BJ (cell line): ENCODE data around the gene ALAS1. TPM values are rescaled to one million over a fixed set of nuclear protein-coding genes. Genes with fewer than 3 reads are reported as not detected.
"Not testable (repeated sequence)": the region's sequence is repeated elsewhere in the genome, so short reads cannot be mapped to it uniquely, and the experiment has no call there.

Source experiments
- CTCF ChIA-PET: fragments of 350-600 bp; formaldehyde crosslinking; extraction: SDS; loops from one replicate; lab custom pipeline; 2021; ENCODE audit warnings: antibody characterized with exemption, inconsistent platforms; lab: Yijun Ruan, JAX
- POLR2A ChIA-PET: fragments of 300-600 bp; sonication (Branson Sonifier 250); formaldehyde crosslinking; extraction: SDS; loops from one replicate; lab custom pipeline; 2021; ENCODE audit warnings: antibody characterized with exemption; lab: Charles Lee
- DNase-seq: peaks from one replicate; pipeline ENCODE4 v3.0.0-alpha.2; 2011; ENCODE audit warnings: low read depth
- H3K27me3 ChIP-seq: 2 replicates; pipeline ENCODE4 v1.6.0; 2011; ENCODE audit warnings: low read length; ENCODE audit not compliant: control insufficient read depth, insufficient read depth
- H3K36me3 ChIP-seq: 2 replicates; pipeline ENCODE4 v1.5.1; 2011; ENCODE audit warnings: low read length; ENCODE audit not compliant: control insufficient read depth, insufficient read depth
- H3K4me3 ChIP-seq: 2 replicates; pipeline ENCODE4 v1.5.1; 2011; ENCODE audit warnings: low read depth, mild to moderate bottlenecking, control low read depth, low read length
- polyA plus RNA-seq: library from polyadenylated mRNA; depleted of rRNA; stranded (reverse); fragments of >200 nt; gene quantifications from 2 replicates; pipeline ENCODE4 v1.2.3, GENCODE V29; 2011
- TF ChIP-seq, protein P1 (sequence below): IDR thresholded peaks from 2 replicates; pipeline ENCODE4 v1.5.1; 2011; ENCODE audit warnings: low read depth, mild to moderate bottlenecking, control low read depth, inconsistent platforms, low read length, moderate library complexity; ENCODE audit not compliant: insufficient read depth

ALAS1 gene
- polyA plus RNA-seq, 1 experiment, result 51.7 TPM

DNA sequence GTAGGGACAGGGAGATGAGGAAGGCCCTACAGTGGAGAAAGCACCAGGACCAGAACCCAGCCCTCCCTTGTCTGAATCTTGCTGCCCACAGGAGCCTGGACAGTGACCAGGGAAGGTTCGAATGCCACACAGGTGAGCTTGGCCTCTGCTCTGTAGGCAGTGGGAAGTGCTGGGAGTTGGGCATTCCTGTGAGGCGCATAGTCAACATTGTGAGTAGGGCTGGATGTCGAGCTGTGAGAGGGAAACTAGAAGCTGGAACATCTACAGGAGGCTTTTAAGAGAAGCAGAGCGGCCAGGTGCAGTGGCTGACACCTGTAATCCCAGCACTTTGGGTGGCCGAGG is 20.3 kb upstream of the ALAS1 start:
- no peak for DNase-seq
- CTCF ChIA-PET, result no interaction called here
- POLR2A ChIA-PET, result no interaction called here
- no peak overlapping the region for H3K4me3 ChIP-seq
- H3K27me3 ChIP-seq, result peaks cover 4% of the 10 kb centered on the region; the same call in 1 of the 2 replicates
- H3K36me3 ChIP-seq, result no peaks in the 10 kb centered on the region
- TF ChIP-seq, protein P1, sequence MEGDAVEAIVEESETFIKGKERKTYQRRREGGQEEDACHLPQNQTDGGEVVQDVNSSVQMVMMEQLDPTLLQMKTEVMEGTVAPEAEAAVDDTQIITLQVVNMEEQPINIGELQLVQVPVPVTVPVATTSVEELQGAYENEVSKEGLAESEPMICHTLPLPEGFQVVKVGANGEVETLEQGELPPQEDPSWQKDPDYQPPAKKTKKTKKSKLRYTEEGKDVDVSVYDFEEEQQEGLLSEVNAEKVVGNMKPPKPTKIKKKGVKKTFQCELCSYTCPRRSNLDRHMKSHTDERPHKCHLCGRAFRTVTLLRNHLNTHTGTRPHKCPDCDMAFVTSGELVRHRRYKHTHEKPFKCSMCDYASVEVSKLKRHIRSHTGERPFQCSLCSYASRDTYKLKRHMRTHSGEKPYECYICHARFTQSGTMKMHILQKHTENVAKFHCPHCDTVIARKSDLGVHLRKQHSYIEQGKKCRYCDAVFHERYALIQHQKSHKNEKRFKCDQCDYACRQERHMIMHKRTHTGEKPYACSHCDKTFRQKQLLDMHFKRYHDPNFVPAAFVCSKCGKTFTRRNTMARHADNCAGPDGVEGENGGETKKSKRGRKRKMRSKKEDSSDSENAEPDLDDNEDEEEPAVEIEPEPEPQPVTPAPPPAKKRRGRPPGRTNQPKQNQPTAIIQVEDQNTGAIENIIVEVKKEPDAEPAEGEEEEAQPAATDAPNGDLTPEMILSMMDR, result no peak

DNA sequence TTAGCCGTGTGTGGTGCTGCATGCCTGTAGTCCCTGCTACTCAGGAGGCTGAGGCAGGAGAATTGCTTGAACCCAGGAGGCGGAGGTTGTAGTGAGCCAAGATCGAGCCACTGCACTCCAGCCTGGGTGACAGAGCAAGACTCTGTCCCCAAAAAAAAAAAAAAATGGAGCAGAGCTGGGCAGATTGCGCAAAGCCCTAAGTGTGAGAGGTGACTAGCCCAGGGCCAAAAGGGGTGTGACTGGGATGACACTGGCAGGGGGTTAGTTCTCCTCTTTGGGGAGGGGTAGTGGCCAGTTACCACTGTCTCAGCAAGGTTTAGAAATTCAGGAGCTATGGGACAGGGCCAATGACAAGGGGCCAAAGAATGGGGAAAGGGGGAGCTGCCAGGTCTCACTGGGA is 19.8 kb upstream of the ALAS1 start:
- H3K27me3 ChIP-seq, H3K36me3 ChIP-seq, H3K4me3 ChIP-seq, DNase-seq, CTCF ChIA-PET: not testable (repeated sequence)
- POLR2A ChIA-PET, result interaction anchor here (0.5 kb wide), 1 partner anchor 32 kb away, joined by 3 read pairs; no protein-coding TSS in a partner anchor

DNA sequence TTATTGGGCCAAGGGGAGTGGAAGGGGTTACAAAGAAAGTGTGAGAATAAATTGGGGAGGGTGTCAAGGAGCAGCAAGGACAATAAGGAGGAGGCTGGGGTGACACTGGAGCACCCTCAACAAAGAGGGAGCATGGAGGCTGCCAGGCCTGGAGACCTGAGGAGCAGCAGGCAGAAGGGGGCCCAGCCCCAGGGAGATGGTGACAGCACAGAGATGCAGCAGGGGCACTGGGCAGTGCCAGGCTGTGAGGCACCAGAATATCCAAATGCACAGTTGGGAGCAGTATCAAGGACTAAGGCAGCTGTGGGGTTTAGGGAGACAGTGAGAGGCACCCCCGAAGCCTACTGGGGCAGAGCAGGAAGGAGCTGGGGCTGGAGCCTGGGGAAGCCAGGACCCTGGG is 19.4 kb upstream of the ALAS1 start:
- H3K4me3 ChIP-seq, result no peak overlapping the region
- ChIA-PET POLR2A (interaction anchor here (0.5 kb wide), 1 partner anchor 32 kb away, joined by 3 read pairs; no protein-coding TSS in a partner anchor), CTCF (no interaction called here)
- no peaks in the 10 kb centered on the region for H3K36me3 ChIP-seq
- DNase-seq, result no peak
- TF ChIP-seq, protein P1, result no peak
- peaks cover 4% of the 10 kb centered on the region; the same call in 1 of the 2 replicates for H3K27me3 ChIP-seq

DNA sequence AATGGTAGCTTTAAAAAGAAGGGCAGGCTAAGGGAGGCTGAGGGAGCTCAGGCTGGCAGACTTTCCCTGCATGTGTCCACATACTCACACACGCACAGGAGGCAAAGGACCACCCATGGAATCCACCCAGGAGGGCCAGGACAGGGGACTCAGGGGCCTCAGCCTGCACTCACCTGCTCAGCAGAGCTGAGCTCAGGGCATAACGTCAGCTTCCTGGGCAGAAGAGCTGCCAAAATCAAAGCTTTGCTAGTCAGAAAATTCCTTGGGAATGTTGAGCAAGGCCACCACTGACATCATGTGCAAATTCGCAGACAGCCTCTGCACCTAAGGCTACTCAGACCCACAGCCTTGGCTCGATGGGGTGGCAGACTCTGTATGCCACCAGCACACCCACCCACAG is 16.4 kb upstream of the ALAS1 start:
- TF ChIP-seq, protein P1, result no peak
- Histone ChIP-seq H3K4me3 (no peak overlapping the region), H3K27me3 (peaks cover 2% of the 10 kb centered on the region), H3K36me3 (no peaks in the 10 kb centered on the region)
- DNase-seq, result no peak
- ChIA-PET CTCF (interaction anchor here (0.8 to 1.5 kb wide), 4 partner anchors 10 to 178 kb away, joined by 3 to 5 read pairs (median 4); no protein-coding TSS in a partner anchor), POLR2A (interaction anchor here (0.6 kb wide), 2 partner anchors 60 to 280 kb away, joined by 3 to 9 read pairs; no protein-coding TSS in a partner anchor)

DNA sequence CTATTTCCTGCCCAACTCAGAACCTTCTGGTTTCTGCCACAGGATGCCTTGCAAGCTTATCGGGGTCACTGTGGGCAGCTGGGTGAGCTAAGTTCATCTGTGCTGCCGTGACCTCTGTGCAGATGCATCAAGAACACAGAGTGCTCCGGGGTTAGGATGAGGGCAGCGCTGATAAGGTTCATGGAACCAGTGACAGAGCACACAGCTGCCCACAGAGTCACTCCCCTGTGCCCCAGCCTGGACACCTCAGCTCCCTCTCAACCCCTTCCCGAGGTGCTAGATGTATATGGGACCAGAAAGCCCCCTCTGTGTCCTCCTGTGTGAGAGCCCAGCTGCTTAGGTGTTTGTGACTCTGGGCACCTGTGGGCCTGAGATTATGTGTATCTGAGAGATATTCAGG is 15.8 kb upstream of the ALAS1 start:
- TF ChIP-seq, protein P1, result no peak
- ChIA-PET CTCF (interaction anchor here (1.3 to 1.5 kb wide), 3 partner anchors 13 to 38 kb away, joined by 3 to 4 read pairs (median 3); no protein-coding TSS in a partner anchor), POLR2A (no interaction called here)
- Histone ChIP-seq H3K27me3 (peaks cover 2% of the 10 kb centered on the region; the same call in 1 of the 2 replicates), H3K36me3 (no peaks in the 10 kb centered on the region), H3K4me3 (no peak overlapping the region)
- DNase-seq, result no peak

DNA sequence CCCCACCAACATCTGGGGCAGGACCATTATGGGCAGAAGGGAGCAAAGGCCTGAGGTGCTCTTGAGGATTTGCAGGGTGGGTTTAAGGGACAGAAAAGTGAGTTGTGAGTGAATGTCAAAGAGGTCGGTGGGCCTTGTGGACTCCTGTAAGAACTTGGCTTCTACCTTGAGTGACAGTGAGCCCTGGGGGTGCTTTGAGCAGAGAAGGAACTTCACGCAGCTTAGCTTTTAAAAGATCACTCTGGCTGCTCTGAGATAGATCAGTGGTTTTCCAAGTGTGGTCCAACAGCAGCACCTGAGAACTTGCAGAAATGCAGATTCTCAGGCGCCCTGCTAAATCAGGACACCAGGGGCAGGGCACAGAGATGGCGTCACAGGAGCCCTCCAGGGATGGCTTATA is 15.3 kb upstream of the ALAS1 start:
- Histone ChIP-seq H3K4me3 (no peak overlapping the region), H3K36me3 (no peaks in the 10 kb centered on the region), H3K27me3 (peaks cover 2% of the 10 kb centered on the region; the same call in 1 of the 2 replicates)
- no peak for DNase-seq
- TF ChIP-seq, protein P1, result no peak
- ChIA-PET CTCF (interaction anchor here (1.3 to 1.6 kb wide), 4 partner anchors 12 to 38 kb away, joined by 3 to 4 read pairs (median 3); no protein-coding TSS in a partner anchor), POLR2A (no interaction called here)
